Choroid plexus epithelial cell (primary cell): Measurements from ENCODE around the gene POLD1.
"Not testable (repeated sequence)": the region's sequence is repeated elsewhere in the genome, so short reads cannot be mapped to it uniquely, and the experiment has no call there.

Source experiments
- DNase-seq: peaks from one replicate; pipeline ENCODE4 v3.0.0-alpha.2; 2010; ENCODE audit warnings: low read depth
- H3K4me3 ChIP-seq: 2 replicates; pipeline ENCODE4 v1.5.1; 2011; ENCODE audit warnings: low read depth, mild to moderate bottlenecking, control low read depth, low read length, moderate library complexity
- TF ChIP-seq, protein P1 (sequence below): conservative IDR thresholded peaks from 2 replicates; pipeline ENCODE4 v1.5.1; 2011; ENCODE audit warnings: low read depth, mild to moderate bottlenecking, control low read depth, inconsistent platforms, low read length, moderate library complexity

POLD1 gene

DNA sequence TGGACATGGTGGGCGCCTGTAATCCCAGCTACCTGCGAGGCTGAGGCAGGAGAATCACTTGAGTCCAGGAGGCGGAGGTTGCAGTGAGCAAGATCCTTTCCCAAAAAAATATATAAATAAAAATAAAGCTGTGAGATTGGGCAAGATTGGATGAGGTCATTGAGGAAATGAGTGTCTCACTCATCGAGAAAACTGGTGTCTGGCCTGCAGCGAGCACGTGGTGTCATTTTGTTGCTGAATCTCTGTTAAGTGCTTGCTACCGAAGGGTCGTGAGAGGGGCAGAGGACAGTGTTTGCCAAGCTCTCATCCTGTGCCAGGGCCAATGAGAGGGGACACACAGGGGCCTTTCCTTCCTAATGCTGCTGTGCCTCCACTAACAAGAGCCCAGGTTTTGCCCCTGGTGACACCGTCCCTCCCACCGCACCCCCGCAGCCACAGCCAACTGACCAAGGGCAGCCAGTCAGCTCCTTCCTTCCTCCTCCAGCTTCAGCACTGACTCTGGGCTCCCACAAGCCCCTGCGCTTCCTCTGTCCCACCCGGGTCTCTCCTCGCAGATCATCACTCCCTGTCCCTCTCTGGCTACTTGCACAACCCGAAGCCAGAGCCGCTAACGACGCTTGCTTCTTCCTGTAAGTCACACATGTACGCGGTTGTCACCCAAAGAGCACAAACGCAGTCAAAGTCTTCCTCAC lies 3.2 kb downstream of the POLD1 start:
- TF ChIP-seq, protein P1, sequence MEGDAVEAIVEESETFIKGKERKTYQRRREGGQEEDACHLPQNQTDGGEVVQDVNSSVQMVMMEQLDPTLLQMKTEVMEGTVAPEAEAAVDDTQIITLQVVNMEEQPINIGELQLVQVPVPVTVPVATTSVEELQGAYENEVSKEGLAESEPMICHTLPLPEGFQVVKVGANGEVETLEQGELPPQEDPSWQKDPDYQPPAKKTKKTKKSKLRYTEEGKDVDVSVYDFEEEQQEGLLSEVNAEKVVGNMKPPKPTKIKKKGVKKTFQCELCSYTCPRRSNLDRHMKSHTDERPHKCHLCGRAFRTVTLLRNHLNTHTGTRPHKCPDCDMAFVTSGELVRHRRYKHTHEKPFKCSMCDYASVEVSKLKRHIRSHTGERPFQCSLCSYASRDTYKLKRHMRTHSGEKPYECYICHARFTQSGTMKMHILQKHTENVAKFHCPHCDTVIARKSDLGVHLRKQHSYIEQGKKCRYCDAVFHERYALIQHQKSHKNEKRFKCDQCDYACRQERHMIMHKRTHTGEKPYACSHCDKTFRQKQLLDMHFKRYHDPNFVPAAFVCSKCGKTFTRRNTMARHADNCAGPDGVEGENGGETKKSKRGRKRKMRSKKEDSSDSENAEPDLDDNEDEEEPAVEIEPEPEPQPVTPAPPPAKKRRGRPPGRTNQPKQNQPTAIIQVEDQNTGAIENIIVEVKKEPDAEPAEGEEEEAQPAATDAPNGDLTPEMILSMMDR, result no peak
- no peak overlapping the region for H3K4me3 ChIP-seq
- peak; percentile 52 for DNase-seq

DNA sequence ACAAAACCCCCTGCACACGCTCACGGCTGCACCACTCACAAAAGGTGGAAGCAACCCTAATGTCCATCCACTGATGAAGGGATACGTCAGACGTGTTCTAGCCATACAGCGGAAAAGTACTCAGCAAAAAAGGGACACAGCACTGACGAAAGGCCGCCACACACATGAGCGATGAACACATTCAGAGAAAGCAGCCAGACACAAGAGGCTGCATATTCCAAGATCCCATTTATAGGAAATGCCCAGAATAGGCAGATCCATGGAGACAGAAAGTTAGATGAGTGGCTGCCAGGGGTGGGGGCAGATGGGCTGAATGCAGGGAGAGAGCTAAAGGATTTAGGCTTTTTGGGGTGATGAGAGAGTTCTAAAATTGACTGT lies 3.7 kb downstream of the POLD1 start:
- TF ChIP-seq, protein P1, result no peak

DNA sequence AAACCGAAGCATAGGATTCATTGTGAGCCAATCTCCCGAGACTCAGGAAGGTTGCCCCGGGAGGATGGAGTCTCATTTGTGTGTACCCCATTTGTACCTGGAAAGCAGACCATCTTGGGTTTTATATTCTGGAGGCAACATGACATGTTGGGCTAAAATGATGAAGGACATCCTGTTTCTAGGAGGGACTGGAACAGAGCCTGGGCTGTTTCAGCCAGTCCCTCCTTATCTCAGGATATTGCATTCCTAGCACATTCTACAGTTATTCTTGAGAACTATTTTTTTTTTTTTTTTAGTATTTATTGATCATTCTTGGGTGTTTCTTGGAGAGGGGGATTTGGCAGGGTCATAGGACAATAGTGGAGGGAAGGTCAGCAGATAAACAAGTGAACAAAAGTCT lies 6.1 kb downstream of the POLD1 start:
- H3K4me3 ChIP-seq, DNase-seq: not testable (repeated sequence)

More for the DNA sequence above, 3.7 kb downstream of the POLD1 start:
- no peak for DNase-seq
- H3K4me3 ChIP-seq, result no peak overlapping the region

DNA sequence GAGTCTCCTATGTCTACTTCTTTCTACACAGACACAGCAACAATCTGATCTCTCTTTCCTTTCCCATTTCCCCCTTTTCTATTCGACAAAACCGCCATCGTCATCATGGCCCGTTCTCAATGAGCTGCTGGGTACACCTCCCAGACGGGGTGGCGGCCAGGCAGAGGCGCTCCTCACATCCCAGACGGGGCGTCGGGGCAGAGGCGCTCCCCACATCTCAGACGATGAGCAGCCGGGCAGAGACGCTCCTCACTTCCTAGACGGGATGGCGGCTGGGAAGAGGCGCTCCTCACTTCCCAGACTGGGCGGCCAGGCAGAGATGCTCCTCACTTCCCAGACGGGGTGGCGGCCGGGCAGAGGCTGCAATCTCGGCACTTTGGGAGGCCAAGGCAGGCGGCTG lies 6.8 kb downstream of the POLD1 start:
- not testable (repeated sequence) for DNase-seq, H3K4me3 ChIP-seq

DNA sequence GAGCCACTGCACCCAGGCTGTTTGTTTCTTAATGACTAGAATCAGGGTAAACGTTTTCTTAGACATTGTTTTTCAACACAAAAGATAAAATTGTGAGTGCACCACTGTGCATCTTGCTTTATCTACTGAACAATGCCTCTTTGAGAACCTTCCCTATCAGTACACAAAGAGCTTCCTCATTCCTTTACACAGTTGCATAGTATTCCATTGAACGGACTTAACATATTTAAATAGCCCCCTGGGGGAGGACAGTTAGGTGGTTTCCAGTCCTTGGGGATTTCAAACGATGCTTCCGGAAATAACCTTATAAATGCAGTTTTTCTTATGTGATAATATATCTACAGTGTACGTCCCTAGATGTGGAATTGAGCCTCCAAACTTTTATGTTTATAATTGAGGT lies 8.6 kb downstream of the POLD1 start:
- H3K4me3 ChIP-seq, result no peak overlapping the region
- TF ChIP-seq, protein P1, result no peak
- no peak for DNase-seq

DNA sequence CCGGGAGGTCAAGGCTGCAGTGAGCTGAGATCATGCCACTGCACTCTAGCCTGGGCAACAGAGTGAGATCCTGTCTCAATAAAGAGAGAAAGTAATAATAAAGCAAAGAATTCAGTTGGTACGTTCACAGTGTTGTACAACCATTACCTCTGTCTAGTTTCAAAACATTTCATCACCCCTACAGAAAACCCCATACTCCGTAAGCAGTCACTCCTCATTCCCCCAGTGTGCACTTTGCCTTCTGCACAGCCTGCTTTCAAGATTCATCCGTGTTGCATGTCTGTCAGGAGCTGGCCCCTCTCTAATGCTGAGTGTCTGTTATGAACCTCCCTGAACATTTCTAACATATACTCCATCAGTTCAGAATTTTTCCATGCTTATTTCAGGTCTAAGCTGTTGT lies 9.4 kb downstream of the POLD1 start:
- TF ChIP-seq, protein P1, result no peak
- H3K4me3 ChIP-seq, result no peak overlapping the region
- no peak for DNase-seq

DNA sequence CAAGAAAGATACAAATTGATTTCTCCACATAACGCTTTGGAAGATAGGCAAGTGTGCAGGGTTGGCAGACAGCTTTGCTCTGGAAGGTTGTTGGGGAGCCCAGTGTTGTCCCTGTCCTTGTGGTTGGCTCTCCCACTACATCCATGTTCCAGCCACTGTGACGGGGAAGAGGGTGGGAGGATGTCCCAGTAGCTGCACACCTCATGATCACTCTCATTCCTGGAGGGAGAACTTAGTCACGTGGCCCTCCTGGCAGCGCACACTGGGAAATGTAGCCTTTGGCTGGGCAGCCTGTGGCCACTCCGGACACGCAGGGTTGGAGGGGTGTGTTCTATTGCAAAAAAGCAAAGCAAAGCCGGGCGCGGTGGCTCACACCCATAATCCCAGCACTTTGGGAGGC lies 9.9 kb downstream of the POLD1 start:
- TF ChIP-seq, protein P1, result no peak
- H3K4me3 ChIP-seq, result no peak overlapping the region
- no peak for DNase-seq

DNA sequence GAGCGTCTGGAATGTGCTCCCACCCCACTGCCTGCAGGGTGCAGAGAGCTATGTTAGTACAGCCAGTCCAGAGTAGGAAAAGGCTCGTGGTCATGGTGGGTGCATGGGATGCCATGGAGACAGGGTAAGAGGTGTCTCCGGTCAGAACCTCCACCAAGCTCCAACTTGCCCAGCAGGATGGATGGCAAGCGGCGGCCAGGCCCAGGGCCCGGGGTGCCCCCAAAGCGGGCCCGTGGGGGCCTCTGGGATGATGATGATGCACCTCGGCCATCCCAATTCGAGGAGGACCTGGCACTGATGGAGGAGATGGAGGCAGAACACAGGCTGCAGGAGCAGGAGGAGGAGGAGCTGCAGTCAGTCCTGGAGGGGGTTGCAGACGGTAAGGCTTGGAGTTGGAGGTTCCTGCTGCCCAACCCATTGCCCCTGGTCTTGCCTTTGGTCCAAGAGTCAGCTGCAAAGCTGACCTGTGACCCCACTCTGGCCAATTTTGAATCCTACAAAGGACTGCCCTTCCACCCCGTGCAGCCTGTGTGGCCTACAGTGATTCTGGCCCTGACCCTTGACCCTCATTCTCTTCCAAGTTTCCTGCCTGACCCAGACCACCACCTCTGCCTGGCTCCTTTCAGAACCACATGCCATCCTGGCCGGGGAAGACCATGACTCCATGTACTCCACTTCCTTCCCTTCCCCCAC lies 14.7 kb downstream of the POLD1 start:
- TF ChIP-seq, protein P1, result no peak
- DNase-seq, result no peak
- no peak overlapping the region for H3K4me3 ChIP-seq
